NB4 (cell line): ENCODE results near the gene WNT10A.

Source experiments
- MYC ChIP-seq: IDR thresholded peaks from 2 replicates; pipeline ENCODE4 v1.6.1; 2011; ENCODE audit warnings: low read depth, low read length
- POLR2A ChIP-seq: IDR thresholded peaks from 2 replicates; pipeline ENCODE4 v1.6.1; 2011; ENCODE audit warnings: mild to moderate bottlenecking; ENCODE audit not compliant: insufficient read length; ENCODE audit errors: extremely low read depth
- TF ChIP-seq, protein P1 (sequence below): IDR thresholded peaks from one replicate; pipeline ENCODE4 v1.5.1; 2012; ENCODE audit warnings: low read depth, low read length
- TF ChIP-seq, protein P2 (sequence below): IDR thresholded peaks from 2 replicates; pipeline ENCODE4 v1.6.1; 2011; ENCODE audit warnings: low read depth, low read length

DNA sequence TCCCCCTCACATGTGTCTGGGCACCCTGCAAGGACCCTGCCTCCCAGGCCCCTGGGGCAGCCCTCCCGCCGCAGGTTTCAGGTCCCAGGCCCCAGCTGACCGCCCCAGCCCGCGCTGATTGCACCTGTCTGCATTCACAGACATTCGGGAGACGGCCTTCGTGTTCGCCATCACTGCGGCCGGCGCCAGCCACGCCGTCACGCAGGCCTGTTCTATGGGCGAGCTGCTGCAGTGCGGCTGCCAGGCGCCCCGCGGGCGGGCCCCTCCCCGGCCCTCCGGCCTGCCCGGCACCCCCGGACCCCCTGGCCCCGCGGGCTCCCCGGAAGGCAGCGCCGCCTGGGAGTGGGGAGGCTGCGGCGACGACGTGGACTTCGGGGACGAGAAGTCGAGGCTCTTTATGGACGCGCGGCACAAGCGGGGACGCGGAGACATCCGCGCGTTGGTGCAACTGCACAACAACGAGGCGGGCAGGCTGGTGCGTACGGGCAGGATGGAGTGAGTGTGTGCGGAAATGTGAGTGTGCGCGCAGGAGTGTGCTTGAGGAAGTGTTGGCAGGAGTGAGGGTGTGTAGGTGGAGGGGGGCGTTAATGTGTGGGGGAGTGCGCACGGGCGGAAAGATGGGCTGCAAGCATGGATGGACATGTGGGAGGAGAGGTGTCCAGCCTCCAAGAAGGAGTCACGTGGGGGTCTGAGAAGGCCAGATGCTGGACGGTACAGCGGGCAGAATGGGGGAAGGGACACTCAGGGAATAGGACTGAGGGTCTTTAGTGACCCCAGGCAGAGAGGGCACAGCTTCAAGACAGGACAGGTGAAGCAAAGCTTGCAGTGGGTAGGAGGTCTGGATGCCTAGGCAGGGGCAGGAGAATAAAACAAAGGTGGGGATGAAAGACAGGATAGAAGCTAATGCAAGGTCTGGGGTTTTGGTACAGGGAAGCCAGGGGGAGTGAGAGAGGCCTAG, 9.0 kb upstream of the WNT10A start:
- TF ChIP-seq POLR2A = no peak
- TF ChIP-seq, protein P1, sequence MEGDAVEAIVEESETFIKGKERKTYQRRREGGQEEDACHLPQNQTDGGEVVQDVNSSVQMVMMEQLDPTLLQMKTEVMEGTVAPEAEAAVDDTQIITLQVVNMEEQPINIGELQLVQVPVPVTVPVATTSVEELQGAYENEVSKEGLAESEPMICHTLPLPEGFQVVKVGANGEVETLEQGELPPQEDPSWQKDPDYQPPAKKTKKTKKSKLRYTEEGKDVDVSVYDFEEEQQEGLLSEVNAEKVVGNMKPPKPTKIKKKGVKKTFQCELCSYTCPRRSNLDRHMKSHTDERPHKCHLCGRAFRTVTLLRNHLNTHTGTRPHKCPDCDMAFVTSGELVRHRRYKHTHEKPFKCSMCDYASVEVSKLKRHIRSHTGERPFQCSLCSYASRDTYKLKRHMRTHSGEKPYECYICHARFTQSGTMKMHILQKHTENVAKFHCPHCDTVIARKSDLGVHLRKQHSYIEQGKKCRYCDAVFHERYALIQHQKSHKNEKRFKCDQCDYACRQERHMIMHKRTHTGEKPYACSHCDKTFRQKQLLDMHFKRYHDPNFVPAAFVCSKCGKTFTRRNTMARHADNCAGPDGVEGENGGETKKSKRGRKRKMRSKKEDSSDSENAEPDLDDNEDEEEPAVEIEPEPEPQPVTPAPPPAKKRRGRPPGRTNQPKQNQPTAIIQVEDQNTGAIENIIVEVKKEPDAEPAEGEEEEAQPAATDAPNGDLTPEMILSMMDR = no peak
- TF ChIP-seq, protein P2, sequence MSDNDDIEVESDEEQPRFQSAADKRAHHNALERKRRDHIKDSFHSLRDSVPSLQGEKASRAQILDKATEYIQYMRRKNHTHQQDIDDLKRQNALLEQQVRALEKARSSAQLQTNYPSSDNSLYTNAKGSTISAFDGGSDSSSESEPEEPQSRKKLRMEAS = no peak
- no peak for TF ChIP-seq MYC
